K562 (cell line): ENCODE data around the gene PPIC.

Experiments used
- CTCF ChIP-seq, 3 experiments: IDR thresholded peaks in 2 of 3; conservative IDR thresholded peaks in 1 of 3; 2 replicates each; pipeline ENCODE4 v1.5.1; 2011 to 2012; ENCODE audit warnings: low read length in 3 of 3, mild to moderate bottlenecking in 3 of 3, control low read depth in 2 of 3, improper control_type of control experiment in 1 of 3, inconsistent platforms in 1 of 3, low read depth in 1 of 3, mixed read lengths in 1 of 3, moderate library complexity in 1 of 3; ENCODE audit not compliant: insufficient read depth in 2 of 3
- EP300 ChIP-seq: IDR thresholded peaks from 2 replicates; pipeline ENCODE4 v1.6.1; 2012; ENCODE audit warnings: low read length, improper control_type of control experiment
- MNT ChIP-seq, 2 experiments: fragments of 450-650 bp; conservative IDR thresholded peaks; 2 replicates each; pipeline ENCODE4 v1.6.1; 2017; ENCODE audit warnings: mild to moderate bottlenecking in 2 of 2, moderate library complexity in 2 of 2
- NCOA1 ChIP-seq: fragments of 450-650 bp; IDR thresholded peaks from 2 replicates; pipeline ENCODE4 v1.6.1; 2016; ENCODE audit warnings: low read depth
- NFE2 ChIP-seq: IDR thresholded peaks from 2 replicates; pipeline ENCODE4 v1.6.1; 2014; ENCODE audit warnings: antibody characterized with exemption, low read depth
- NR3C1 ChIP-seq: sonication (generic); formaldehyde crosslinking; IDR thresholded peaks from 2 replicates; pipeline ENCODE4 v1.8.1; 2022; ENCODE audit warnings: missing genetic modification reagents
- POLR2AphosphoS5 ChIP-seq: IDR thresholded peaks from 2 replicates; pipeline ENCODE4 v1.6.1; 2011; ENCODE audit warnings: mild to moderate bottlenecking, low read depth, low read length, moderate library complexity; ENCODE audit not compliant: control insufficient read depth, insufficient read depth
- REST ChIP-seq, 2 experiments: fragments of 450-650 bp; formaldehyde crosslinking in 1 of 2; IDR thresholded peaks; 2 replicates each; pipeline versions ENCODE4 v1.4.0 to v1.6.1; 2014 to 2020; ENCODE audit warnings: mild to moderate bottlenecking in 2 of 2, borderline replicate concordance in 1 of 2, low read depth in 1 of 2
- SMARCA5 ChIP-seq: fragments of 450-650 bp; IDR thresholded peaks from 2 replicates; pipeline ENCODE4 v1.6.1; 2016
- USF1 ChIP-seq: sonication (generic); formaldehyde crosslinking; IDR thresholded peaks from 2 replicates; pipeline ENCODE4 v1.9.0; 2022; ENCODE audit warnings: mild to moderate bottlenecking, missing genetic modification reagents
- USF2 ChIP-seq: sonication (generic); formaldehyde crosslinking; IDR thresholded peaks from 2 replicates; pipeline ENCODE4 v1.5.0; 2020; ENCODE audit warnings: missing genetic modification reagents

GRCh38 chr5:123083298-123083697 is 46.8 kb upstream of the PPIC start:
- TF ChIP-seq SMARCA5 (no peak), NFE2 (no peak), NCOA1 (no peak), CTCF (IDR thresholded peaks at IDR 0.05 in 2 of 3, conservative IDR thresholded peaks at IDR 0.05 in 1 of 3; ENCODE audit: insufficient read depth in 2 of 3, low read depth in 1 of 3, low read length in 3 of 3) (no peak), EP300 (no peak), USF2 (CRISPR knock-in tag) (no peak), MNT (conservative IDR thresholded peaks at IDR 0.05) (no peak), USF1 (CRISPR knock-in tag) (no peak), POLR2AphosphoS5 (no peak), NR3C1 (CRISPR knock-in tag) (no peak), REST (IDR thresholded peaks at IDR 0.05; ENCODE audit: borderline replicate concordance) (no peak), REST (CRISPR knock-in tag; IDR thresholded peaks at IDR 0.05; ENCODE audit: low read depth) (no peak)
